ENCODE results near the gene PCDH17.

PCDH17 gene

GRCh38 chr13:57637515-57637914 lies 6.0 kb downstream of the PCDH17 start:
- no peak for DNase-seq

- no peak for DNase-seq
Observed at GRCh38 chr13:57638186-57638890, 6.8 kb downstream of the PCDH17 start.

- DNase-seq: no peak
Observed at GRCh38 chr13:57640607-57641006, 9.1 kb downstream of the PCDH17 start.

- no peak for DNase-seq
Observed at GRCh38 chr13:57641051-57641450, 9.5 kb downstream of the PCDH17 start.

- no peak for DNase-seq
Observed at GRCh38 chr13:57644106-57644505, 12.6 kb downstream of the PCDH17 start.

- no peak for DNase-seq
Observed at GRCh38 chr13:57653229-57653989, 21.9 kb downstream of the PCDH17 start.

GRCh38 chr13:57665481-57665880 lies 33.9 kb downstream of the PCDH17 start:
- DNase-seq: no peak

GRCh38 chr13:57666131-57666953 lies 34.8 kb downstream of the PCDH17 start:
- no peak for DNase-seq

- DNase-seq: no peak
Observed at GRCh38 chr13:57672168-57672567, 40.6 kb downstream of the PCDH17 start.

GRCh38 chr13:57673197-57673596 lies 41.7 kb downstream of the PCDH17 start:
- no peak for DNase-seq

- DNase-seq: no peak
Observed at GRCh38 chr13:57675526-57675925, 44.0 kb downstream of the PCDH17 start.

- no peak for DNase-seq
Observed at GRCh38 chr13:57680609-57681008, 49.1 kb downstream of the PCDH17 start.

GRCh38 chr13:57682128-57682716 lies 50.7 kb downstream of the PCDH17 start:
- DNase-seq: no peak

GRCh38 chr13:57698851-57699250 lies 67.3 kb downstream of the PCDH17 start:
- no peak for DNase-seq

GRCh38 chr13:57704031-57704430 lies 72.5 kb downstream of the PCDH17 start:
- no peak for DNase-seq

GRCh38 chr13:57716295-57716694 lies 84.8 kb downstream of the PCDH17 start:
- DNase-seq: no peak

GRCh38 chr13:57724486-57725272 lies 93.1 kb downstream of the PCDH17 start:
- DNase-seq: no peak

GRCh38 chr13:57725480-57725879 lies 93.9 kb downstream of the PCDH17 start:
- DNase-seq: no peak

- no peak for DNase-seq
Observed at GRCh38 chr13:57726981-57727380, 95.4 kb downstream of the PCDH17 start.

GRCh38 chr13:57734306-57734705 lies 102.8 kb downstream of the PCDH17 start:
- DNase-seq: no peak

- DNase-seq: no peak
Observed at GRCh38 chr13:57739089-57739488, 107.5 kb downstream of the PCDH17 start.

- DNase-seq: no peak
Observed at GRCh38 chr13:57739543-57740190, 108.1 kb downstream of the PCDH17 start.

Data from activated CD4-positive, alpha-beta T cell treated with anti-CD3 and anti-CD28 coated beads, Interleukin-2, amount 50 U/mL, for 1 hour (primary cell).